Natural killer cell (primary cell): ENCODE results near the gene ZFAND3. TPM values are rescaled to one million over a fixed set of nuclear protein-coding genes. Genes with fewer than 3 reads are reported as not detected.
A peak's percentile ranks its signal among the peaks of the same experiment; 100 is the strongest.

Source experiments
- ATAC-seq, 3 donors: fragments of 150-1000 bp in 2 of 3; fragments of 200-7000 bp in 1 of 3; cut with Tn5 transposase; 1 replicate in 1 of 3; 2 replicates in 2 of 3; pipeline ENCODE4 v1.10.0; 2021; ENCODE audit warnings: mild to moderate bottlenecking in 2 of 3, moderate library complexity in 2 of 3
- DNase-seq, 2 donors: peaks; one replicate each; pipeline versions ENCODE4 v3.0.0 to v3.0.0-alpha.2; 2013 to 2021; ENCODE audit warnings: mixed read lengths in 1 of 2
- H3K27ac ChIP-seq: one replicate; pipeline ENCODE4 v1.5.1; 2013; ENCODE audit warnings: mild to moderate bottlenecking, low read length
- H3K27me3 ChIP-seq: one replicate; pipeline ENCODE4 v1.6.1; 2013; ENCODE audit warnings: low read length; ENCODE audit not compliant: control insufficient read depth, insufficient read depth
- H3K36me3 ChIP-seq: one replicate; pipeline ENCODE4 v1.6.1; 2013; ENCODE audit warnings: low read length; ENCODE audit not compliant: control insufficient read depth, insufficient read depth
- H3K4me1 ChIP-seq: one replicate; pipeline ENCODE4 v1.6.1; 2013; ENCODE audit warnings: low read length; ENCODE audit not compliant: control insufficient read depth, insufficient read depth
- H3K4me3 ChIP-seq: one replicate; pipeline ENCODE4 v1.5.1; 2013; ENCODE audit warnings: low read length
- H3K9me3 ChIP-seq: one replicate; pipeline ENCODE4 v1.6.1; 2013; ENCODE audit warnings: low read length; ENCODE audit not compliant: control insufficient read depth, insufficient read depth
- H3K27ac Mint-ChIP-seq, 2 donors: one replicate each; pipeline ENCODE4 v1.8.0; 2022; ENCODE audit warnings: mild to moderate bottlenecking in 2 of 2, mixed read lengths in 2 of 2, moderate library complexity in 1 of 2
- H3K27me3 Mint-ChIP-seq, 2 donors: one replicate each; pipeline ENCODE4 v1.8.0; 2022; ENCODE audit warnings: low read depth in 2 of 2, mixed read lengths in 2 of 2
- H3K36me3 Mint-ChIP-seq: one replicate; pipeline ENCODE4 v1.8.0; 2022; ENCODE audit warnings: mixed read lengths
- H3K4me1 Mint-ChIP-seq, 2 donors: one replicate each; pipeline ENCODE4 v1.8.0; 2022; ENCODE audit warnings: mixed read lengths in 2 of 2
- H3K4me3 Mint-ChIP-seq: one replicate; pipeline ENCODE4 v1.8.0; 2022; ENCODE audit warnings: mild to moderate bottlenecking, moderate library complexity, mixed read lengths
- H3K9me3 Mint-ChIP-seq, 2 donors: one replicate each; pipeline ENCODE4 v1.8.0; 2022; ENCODE audit warnings: mixed read lengths in 2 of 2
- CTCF ChIP-seq: fragments of 200-600 bp; IDR thresholded peaks from one replicate; pipeline ENCODE4 v1.8.0; 2022; ENCODE audit warnings: antibody characterized with exemption
- WGBS: methylation state at CpG from one replicate; pipeline ENCODE4 v1.1.7; 2013; ENCODE audit warnings: missing lambda C conversion rate; ENCODE audit not compliant: insufficient coverage; 5-methylcytosine and 5-hydroxymethylcytosine counted together
- intact Hi-C: fragments of 100-400 bp; cut with micrococcal nuclease; formaldehyde crosslinking; loops from one replicate; pipeline ENCODE4 v1.14.2; 2022
- total RNA-seq, 4 donors: library from RNA; stranded (reverse); fragments of 120-200 nt in 1 of 4; gene quantifications; one replicate each; pipeline versions ENCODE4 v1.2.3 to v1.2.4, GENCODE V29; 2013 to 2022

ZFAND3 gene
- total RNA-seq, 3 donors from 2014 or later (not counting 1 experiment from before 2014, with no cell fraction given), result 87.7 to 97.4 (median 90.1) TPM

- DNase-seq, result no peak
- no peaks in the 10 kb centered on the region for H3K36me3 Mint-ChIP-seq
- ATAC-seq, result no peak
- H3K36me3 ChIP-seq, result no peaks in the 10 kb centered on the region
- no peak overlapping the region for H3K27ac ChIP-seq
- peaks cover 62 to 69% of the 10 kb centered on the region in 2 donors for H3K4me1 Mint-ChIP-seq
- WGBS, result 90% methylated on average over 8 of the region's 8 CpGs
- no peak for TF ChIP-seq CTCF
- H3K27ac Mint-ChIP-seq, result peak overlapping the region in 1 of 2 donors; percentile 35
- H3K4me3 Mint-ChIP-seq, result no peak overlapping the region
- no peak overlapping the region for H3K4me3 ChIP-seq
- H3K4me1 ChIP-seq, result peaks cover 2% of the 10 kb centered on the region
- no peaks in the 10 kb centered on the region for H3K9me3 ChIP-seq
- no peaks in the 10 kb centered on the region for H3K9me3 Mint-ChIP-seq
- intact Hi-C loops, result no loop called here
- no peaks in the 10 kb centered on the region for H3K27me3 Mint-ChIP-seq
- no peaks in the 10 kb centered on the region for H3K27me3 ChIP-seq
Observed at GRCh38 chr6:37916149-37916548, 96.6 kb downstream of the ZFAND3 start.

GRCh38 chr6:37916675-37917074 is 97.1 kb downstream of the ZFAND3 start:
- Mint-ChIP-seq H3K4me3 (no peak overlapping the region), H3K27ac (peak overlapping the region in 1 of 2 donors; percentile 34), H3K27me3 (no peaks in the 10 kb centered on the region), H3K4me1 (peaks cover 58 to 65% of the 10 kb centered on the region in 2 donors), H3K9me3 (no peaks in the 10 kb centered on the region), H3K36me3 (no peaks in the 10 kb centered on the region)
- Histone ChIP-seq H3K27ac (no peak overlapping the region), H3K36me3 (no peaks in the 10 kb centered on the region), H3K9me3 (no peaks in the 10 kb centered on the region), H3K27me3 (no peaks in the 10 kb centered on the region), H3K4me3 (no peak overlapping the region), H3K4me1 (peaks cover 2% of the 10 kb centered on the region)
- intact Hi-C loops, result no loop called here
- ATAC-seq (no peak), DNase-seq (no peak)
- 100% methylated on average over 2 of the region's 2 CpGs for WGBS
- no peak for TF ChIP-seq CTCF

GRCh38 chr6:37917566-37917965 is 98.0 kb downstream of the ZFAND3 start:
- no peak for ATAC-seq

More at GRCh38 chr6:37917566-37917965, 98.0 kb downstream of the ZFAND3 start:
- H3K27me3 Mint-ChIP-seq, result no peaks in the 10 kb centered on the region
- Histone ChIP-seq H3K36me3 (no peaks in the 10 kb centered on the region), H3K4me1 (peaks cover 2% of the 10 kb centered on the region), H3K4me3 (no peak overlapping the region), H3K27me3 (no peaks in the 10 kb centered on the region), H3K27ac (no peak overlapping the region), H3K9me3 (no peaks in the 10 kb centered on the region)
- WGBS, result 100% methylated on average over 2 of the region's 2 CpGs
- no peak overlapping the region for H3K4me3 Mint-ChIP-seq
- no peak for TF ChIP-seq CTCF
- no peaks in the 10 kb centered on the region for H3K36me3 Mint-ChIP-seq
- H3K4me1 Mint-ChIP-seq, result peaks cover 49 to 59% of the 10 kb centered on the region in 2 donors
- intact Hi-C loops, result no loop called here
- H3K27ac Mint-ChIP-seq, result peak overlapping the region; percentile 34 to 54
- H3K9me3 Mint-ChIP-seq, result no peaks in the 10 kb centered on the region
- no peak for DNase-seq
